ENCODE results near the gene S100A6. TPM values are rescaled to one million over a fixed set of nuclear protein-coding genes. Genes with fewer than 3 reads are reported as not detected.
"Not testable (repeated sequence)": the region's sequence is repeated elsewhere in the genome, so short reads cannot be mapped to it uniquely, and the experiment has no call there.

The S100A6 gene
- polyA plus RNA-seq (2012; ENCODE audit: insufficient read depth, insufficient read length, low read depth), result 998 TPM

- no peak for DNase-seq
- no peak for TF ChIP-seq CTCF (IDR thresholded peaks at IDR 0.05; ENCODE audit: low read depth, low read length)
- Histone ChIP-seq H3K27me3 (no peaks in the 10 kb centered on the region), H3K9me3 (no peaks in the 10 kb centered on the region), H3K4me1 (peaks cover 39% of the 10 kb centered on the region), H3K4me3 (ENCODE audit: low read depth, low read length) (peak within 1 kb of the TSS; percentile 74), H3K36me3 (no peaks in the 10 kb centered on the region)
Measured at GRCh38 chr1:153535242-153536011, at the start of gene S100A6. Gene S100A6 (minus strand): TSS chr1:153535991. CDS start chr1:153535339, 652 bp downstream.

GRCh38 chr1:153585006-153585405 lies 49.2 kb upstream of the S100A6 start:
- no peak for TF ChIP-seq CTCF (IDR thresholded peaks at IDR 0.05; ENCODE audit: low read depth, low read length)
- Histone ChIP-seq H3K4me3 (ENCODE audit: low read depth, low read length) (no peak overlapping the region), H3K36me3 (no peaks in the 10 kb centered on the region), H3K4me1 (peaks cover 6% of the 10 kb centered on the region; the same call in 1 of the 2 replicates), H3K27me3 (no peaks in the 10 kb centered on the region), H3K9me3 (no peaks in the 10 kb centered on the region)
- no peak for DNase-seq

GRCh38 chr1:153583976-153584375 lies 48.2 kb upstream of the S100A6 start:
- H3K27me3 ChIP-seq, result no peaks in the 10 kb centered on the region
- peaks cover 6% of the 10 kb centered on the region; the same call in 1 of the 2 replicates for H3K4me1 ChIP-seq
- no peak for TF ChIP-seq CTCF (IDR thresholded peaks at IDR 0.05; ENCODE audit: low read depth, low read length)
- no peaks in the 10 kb centered on the region for H3K36me3 ChIP-seq
- DNase-seq, result no peak
- no peak overlapping the region for H3K4me3 ChIP-seq (ENCODE audit: low read depth, low read length)
- no peaks in the 10 kb centered on the region for H3K9me3 ChIP-seq

GRCh38 chr1:153583514-153583913 lies 47.7 kb upstream of the S100A6 start:
- not testable (repeated sequence) for H3K27me3 ChIP-seq; H3K4me1 ChIP-seq; H3K36me3 ChIP-seq; H3K9me3 ChIP-seq; H3K4me3 ChIP-seq (ENCODE audit: low read depth, low read length); DNase-seq

- H3K4me3 ChIP-seq (ENCODE audit: low read depth, low read length); H3K27me3 ChIP-seq; H3K36me3 ChIP-seq; H3K9me3 ChIP-seq; DNase-seq; H3K4me1 ChIP-seq: not testable (repeated sequence)
Measured at GRCh38 chr1:153582836-153583235, 47.0 kb upstream of the S100A6 start.

GRCh38 chr1:153578936-153579335 lies 43.1 kb upstream of the S100A6 start:
- no peaks in the 10 kb centered on the region for H3K36me3 ChIP-seq
- H3K27me3 ChIP-seq, result no peaks in the 10 kb centered on the region
- H3K4me3 ChIP-seq (ENCODE audit: low read depth, low read length), result no peak overlapping the region
- no peak for TF ChIP-seq CTCF (IDR thresholded peaks at IDR 0.05; ENCODE audit: low read depth, low read length)
- no peaks in the 10 kb centered on the region for H3K9me3 ChIP-seq
- no peaks in the 10 kb centered on the region for H3K4me1 ChIP-seq
- no peak for DNase-seq

- DNase-seq, result no peak
- Histone ChIP-seq H3K9me3 (no peaks in the 10 kb centered on the region), H3K4me3 (ENCODE audit: low read depth, low read length) (no peak overlapping the region), H3K27me3 (no peaks in the 10 kb centered on the region), H3K4me1 (no peaks in the 10 kb centered on the region), H3K36me3 (no peaks in the 10 kb centered on the region)
- no peak for TF ChIP-seq CTCF (IDR thresholded peaks at IDR 0.05; ENCODE audit: low read depth, low read length)
Measured at GRCh38 chr1:153578490-153578889, 42.7 kb upstream of the S100A6 start.
